Natural killer cell (primary cell): ENCODE data around the gene LBH. TPM values are rescaled to one million over a fixed set of nuclear protein-coding genes. Genes with fewer than 3 reads are reported as not detected.
A peak's percentile ranks its signal among the peaks of the same experiment; 100 is the strongest.

Experiments used
- ATAC-seq, 3 donors: fragments of 150-1000 bp in 2 of 3; fragments of 200-7000 bp in 1 of 3; cut with Tn5 transposase; 1 replicate in 1 of 3; 2 replicates in 2 of 3; pipeline ENCODE4 v1.10.0; 2021; ENCODE audit warnings: mild to moderate bottlenecking in 2 of 3, moderate library complexity in 2 of 3
- DNase-seq, 2 donors: peaks; one replicate each; pipeline versions ENCODE4 v3.0.0 to v3.0.0-alpha.2; 2013 to 2021; ENCODE audit warnings: mixed read lengths in 1 of 2
- H3K27ac ChIP-seq: one replicate; pipeline ENCODE4 v1.5.1; 2013; ENCODE audit warnings: mild to moderate bottlenecking, low read length
- H3K27me3 ChIP-seq: one replicate; pipeline ENCODE4 v1.6.1; 2013; ENCODE audit warnings: low read length; ENCODE audit not compliant: control insufficient read depth, insufficient read depth
- H3K36me3 ChIP-seq: one replicate; pipeline ENCODE4 v1.6.1; 2013; ENCODE audit warnings: low read length; ENCODE audit not compliant: control insufficient read depth, insufficient read depth
- H3K4me1 ChIP-seq: one replicate; pipeline ENCODE4 v1.6.1; 2013; ENCODE audit warnings: low read length; ENCODE audit not compliant: control insufficient read depth, insufficient read depth
- H3K4me3 ChIP-seq: one replicate; pipeline ENCODE4 v1.5.1; 2013; ENCODE audit warnings: low read length
- H3K9me3 ChIP-seq: one replicate; pipeline ENCODE4 v1.6.1; 2013; ENCODE audit warnings: low read length; ENCODE audit not compliant: control insufficient read depth, insufficient read depth
- H3K27ac Mint-ChIP-seq, 2 donors: one replicate each; pipeline ENCODE4 v1.8.0; 2022; ENCODE audit warnings: mild to moderate bottlenecking in 2 of 2, mixed read lengths in 2 of 2, moderate library complexity in 1 of 2
- H3K27me3 Mint-ChIP-seq, 2 donors: one replicate each; pipeline ENCODE4 v1.8.0; 2022; ENCODE audit warnings: low read depth in 2 of 2, mixed read lengths in 2 of 2
- H3K36me3 Mint-ChIP-seq: one replicate; pipeline ENCODE4 v1.8.0; 2022; ENCODE audit warnings: mixed read lengths
- H3K4me1 Mint-ChIP-seq, 2 donors: one replicate each; pipeline ENCODE4 v1.8.0; 2022; ENCODE audit warnings: mixed read lengths in 2 of 2
- H3K4me3 Mint-ChIP-seq: one replicate; pipeline ENCODE4 v1.8.0; 2022; ENCODE audit warnings: mild to moderate bottlenecking, moderate library complexity, mixed read lengths
- H3K9me3 Mint-ChIP-seq, 2 donors: one replicate each; pipeline ENCODE4 v1.8.0; 2022; ENCODE audit warnings: mixed read lengths in 2 of 2
- CTCF ChIP-seq: fragments of 200-600 bp; IDR thresholded peaks from one replicate; pipeline ENCODE4 v1.8.0; 2022; ENCODE audit warnings: antibody characterized with exemption
- WGBS: methylation state at CpG from one replicate; pipeline ENCODE4 v1.1.7; 2013; ENCODE audit warnings: missing lambda C conversion rate; ENCODE audit not compliant: insufficient coverage; 5-methylcytosine and 5-hydroxymethylcytosine counted together
- intact Hi-C: fragments of 100-400 bp; cut with micrococcal nuclease; formaldehyde crosslinking; loops from one replicate; pipeline ENCODE4 v1.14.2; 2022
- total RNA-seq, 4 donors: library from RNA; stranded (reverse); fragments of 120-200 nt in 1 of 4; gene quantifications; one replicate each; pipeline versions ENCODE4 v1.2.3 to v1.2.4, GENCODE V29; 2013 to 2022

Gene LBH
- total RNA-seq, 3 donors from 2014 or later (not counting 1 experiment from before 2014, with no cell fraction given): 157 to 197 (median 158) TPM

GRCh38 chr2:30257266-30258214 lies 26.2 kb downstream of the LBH start:
- no peaks in the 10 kb centered on the region for H3K27me3 ChIP-seq
- DNase-seq (peak in 1 of 2 donors; percentile 69), ATAC-seq (no peak)
- Mint-ChIP-seq H3K27ac (peak overlapping the region; percentile 53 to 89), H3K4me3 (peak overlapping the region; percentile 28), H3K36me3 (peaks cover 8% of the 10 kb centered on the region), H3K27me3 (no peaks in the 10 kb centered on the region), H3K9me3 (no peaks in the 10 kb centered on the region), H3K4me1 (peaks cover 70 to 82% of the 10 kb centered on the region in 2 donors)
- peaks cover 3% of the 10 kb centered on the region for H3K9me3 ChIP-seq
- H3K27ac ChIP-seq: no peak overlapping the region
- no peak overlapping the region for H3K4me3 ChIP-seq
- WGBS: 85% methylated on average over 17 of the region's 17 CpGs
- peaks cover 41% of the 10 kb centered on the region for H3K36me3 ChIP-seq
- intact Hi-C loops: no loop called here
- peaks cover 42% of the 10 kb centered on the region for H3K4me1 ChIP-seq
- no peak for TF ChIP-seq CTCF

GRCh38 chr2:30259071-30259470 lies 27.7 kb downstream of the LBH start:
- H3K4me3 Mint-ChIP-seq: no peak overlapping the region
- peak overlapping the region; percentile 62 to 79 for H3K27ac Mint-ChIP-seq

GRCh38 chr2:30259827-30260679 lies 28.7 kb downstream of the LBH start:
- 100% methylated on average over 3 of the region's 3 CpGs for whole genome bisulfite sequencing
- peak overlapping the region; percentile 62 to 79 for H3K27ac Mint-ChIP-seq
- H3K27me3 ChIP-seq: no peaks in the 10 kb centered on the region
- H3K27ac ChIP-seq: no peak overlapping the region
- peaks cover 29% of the 10 kb centered on the region for H3K4me1 ChIP-seq
- DNase-seq (no peak), ATAC-seq (no peak)
- H3K36me3 ChIP-seq: peaks cover 41% of the 10 kb centered on the region
- no peaks in the 10 kb centered on the region for H3K9me3 Mint-ChIP-seq
- H3K4me3 ChIP-seq: no peak overlapping the region
- H3K4me1 Mint-ChIP-seq: peaks cover 64 to 76% of the 10 kb centered on the region in 2 donors
- H3K27me3 Mint-ChIP-seq: no peaks in the 10 kb centered on the region
- TF ChIP-seq CTCF: no peak
- peaks cover 3% of the 10 kb centered on the region for H3K9me3 ChIP-seq
- H3K4me3 Mint-ChIP-seq: no peak overlapping the region
- intact Hi-C loops: no loop called here
- peaks cover 8% of the 10 kb centered on the region for H3K36me3 Mint-ChIP-seq

More at GRCh38 chr2:30259071-30259470, 27.7 kb downstream of the LBH start:
- intact Hi-C loops: no loop called here
- no peak for ATAC-seq
- no peaks in the 10 kb centered on the region for H3K27me3 Mint-ChIP-seq
- Histone ChIP-seq H3K36me3 (peaks cover 41% of the 10 kb centered on the region), H3K27me3 (no peaks in the 10 kb centered on the region), H3K9me3 (peaks cover 3% of the 10 kb centered on the region), H3K4me1 (peaks cover 28% of the 10 kb centered on the region), H3K4me3 (no peak overlapping the region), H3K27ac (no peak overlapping the region)
- no peak for TF ChIP-seq CTCF
- 97% methylated on average over 16 of the region's 16 CpGs for WGBS
- peaks cover 8% of the 10 kb centered on the region for H3K36me3 Mint-ChIP-seq
- H3K9me3 Mint-ChIP-seq: no peaks in the 10 kb centered on the region
- peaks cover 63 to 75% of the 10 kb centered on the region in 2 donors for H3K4me1 Mint-ChIP-seq
- DNase-seq: no peak
